ENCODE data around the gene MAPKAPK2. TPM values are rescaled to one million over a fixed set of nuclear protein-coding genes. Genes with fewer than 3 reads are reported as not detected.

The MAPKAPK2 gene
- total RNA-seq, 2 experiments from 2014 or later, result 157 to 166 TPM

GRCh38 chr1:206727981-206728696, 43.4 kb downstream of the MAPKAPK2 start:
- CTCF ChIA-PET, result no interaction called here
- ATAC-seq (ENCODE audit: poor library complexity) (no peak), DNase-seq (no peak)
- Histone ChIP-seq H3K4me3 (ENCODE audit: low read length) (no peak overlapping the region), H3K36me3 (ENCODE audit: insufficient read depth, low read length) (peaks cover 47% of the 10 kb centered on the region), H3K9me3 (ENCODE audit: control insufficient read depth in 1 of 2, insufficient read depth in 1 of 2, low read length in 2 of 2) (peaks cover 0 to 6% of the 10 kb centered on the region in 2 experiments), H3K4me1 (ENCODE audit: insufficient read depth, low read length) (peaks cover 39% of the 10 kb centered on the region), H3K27ac (ENCODE audit: low read depth in 1 of 2, low read length in 2 of 2) (no peak overlapping the region), H3K27me3 (ENCODE audit: control insufficient read depth in 1 of 2, insufficient read depth in 2 of 2, low read length in 2 of 2) (no peaks in the 10 kb centered on the region)
- peaks cover 49% of the 10 kb centered on the region for H3K36me3 Mint-ChIP-seq (ENCODE audit: low read depth)
- no peak overlapping the region for H3K4me3 Mint-ChIP-seq
- TF ChIP-seq CTCF (IDR thresholded peaks at IDR 0.05), result no peak
- H3K9me3 Mint-ChIP-seq, result no peaks in the 10 kb centered on the region
- POLR2A ChIA-PET, result interaction anchor here (1.0 kb wide), 1 partner anchor 181 kb away, joined by 3 read pairs; no protein-coding TSS in a partner anchor
- H3K27me3 Mint-ChIP-seq, result no peaks in the 10 kb centered on the region
- intact Hi-C loops (cut with DNase I, micrococcal nuclease), result loop anchor here (2.0 to 5.0 kb wide), 2 partner anchors 185 to 349 kb away; no protein-coding TSS in a partner anchor
- peak overlapping the region; percentile 42 for H3K27ac Mint-ChIP-seq
- peaks cover 39% of the 10 kb centered on the region for H3K4me1 Mint-ChIP-seq (ENCODE audit: low read depth)

GRCh38 chr1:206728697-206728987, 43.9 kb downstream of the MAPKAPK2 start:
- H3K27ac Mint-ChIP-seq, result peak overlapping the region; percentile 42
- no peaks in the 10 kb centered on the region for H3K27me3 Mint-ChIP-seq
- CTCF ChIA-PET, result no interaction called here
- H3K27ac ChIP-seq (ENCODE audit: low read depth in 1 of 2, low read length in 2 of 2), result no peak overlapping the region
- H3K4me3 ChIP-seq (ENCODE audit: low read length), result no peak overlapping the region
- no peak overlapping the region for H3K4me3 Mint-ChIP-seq
- H3K4me1 ChIP-seq (ENCODE audit: insufficient read depth, low read length), result peaks cover 34% of the 10 kb centered on the region
- DNase-seq (no peak), ATAC-seq (ENCODE audit: poor library complexity) (no peak)
- intact Hi-C loops (cut with DNase I, micrococcal nuclease), result loop anchor here in 1 of 2 experiments (5.0 kb wide), 1 partner anchor 349 kb away; no protein-coding TSS in a partner anchor
- peaks cover 54% of the 10 kb centered on the region for H3K36me3 Mint-ChIP-seq (ENCODE audit: low read depth)
- no peaks in the 10 kb centered on the region for H3K27me3 ChIP-seq (ENCODE audit: control insufficient read depth in 1 of 2, insufficient read depth in 2 of 2, low read length in 2 of 2)
- POLR2A ChIA-PET, result no interaction called here
- no peak for TF ChIP-seq CTCF (IDR thresholded peaks at IDR 0.05)
- H3K9me3 ChIP-seq (ENCODE audit: control insufficient read depth in 1 of 2, insufficient read depth in 1 of 2, low read length in 2 of 2), result peaks cover 0 to 6% of the 10 kb centered on the region in 2 experiments
- H3K36me3 ChIP-seq (ENCODE audit: insufficient read depth, low read length), result peaks cover 48% of the 10 kb centered on the region
- no peaks in the 10 kb centered on the region for H3K9me3 Mint-ChIP-seq
- peaks cover 37% of the 10 kb centered on the region for H3K4me1 Mint-ChIP-seq (ENCODE audit: low read depth)

GRCh38 chr1:206729050-206729449, 44.3 kb downstream of the MAPKAPK2 start:
- H3K27ac ChIP-seq (ENCODE audit: low read depth in 1 of 2, low read length in 2 of 2), result no peak overlapping the region
- H3K9me3 ChIP-seq (ENCODE audit: control insufficient read depth in 1 of 2, insufficient read depth in 1 of 2, low read length in 2 of 2), result peaks cover 0 to 6% of the 10 kb centered on the region in 2 experiments
- intact Hi-C loops (cut with DNase I, micrococcal nuclease), result loop anchor here in 1 of 2 experiments (5.0 kb wide), 1 partner anchor 348 kb away; no protein-coding TSS in a partner anchor
- Mint-ChIP-seq H3K4me3 (no peak overlapping the region), H3K27ac (peak overlapping the region; percentile 42), H3K27me3 (no peaks in the 10 kb centered on the region), H3K4me1 (ENCODE audit: low read depth) (peaks cover 33% of the 10 kb centered on the region), H3K9me3 (no peaks in the 10 kb centered on the region), H3K36me3 (ENCODE audit: low read depth) (peaks cover 57% of the 10 kb centered on the region)
- TF ChIP-seq CTCF (IDR thresholded peaks at IDR 0.05), result no peak
- DNase-seq, result no peak
- H3K27me3 ChIP-seq (ENCODE audit: control insufficient read depth in 1 of 2, insufficient read depth in 2 of 2, low read length in 2 of 2), result no peaks in the 10 kb centered on the region
- ChIA-PET POLR2A (no interaction called here), CTCF (interaction anchor here (1.4 kb wide), 1 partner anchor 80 kb away, joined by 5 read pairs; no protein-coding TSS in a partner anchor)
- H3K4me3 ChIP-seq (ENCODE audit: low read length), result no peak overlapping the region
- ATAC-seq (ENCODE audit: poor library complexity), result no peak
- H3K4me1 ChIP-seq (ENCODE audit: insufficient read depth, low read length), result peaks cover 31% of the 10 kb centered on the region
- peaks cover 51% of the 10 kb centered on the region for H3K36me3 ChIP-seq (ENCODE audit: insufficient read depth, low read length)

Data from CD4-positive, alpha-beta T cell (primary cell).